Central memory CD4-positive, alpha-beta T cell (primary cell): ENCODE data around the gene GCLM.
A peak's percentile ranks its signal among the peaks of the same experiment; 100 is the strongest.
"Not testable (repeated sequence)": the region's sequence is repeated elsewhere in the genome, so short reads cannot be mapped to it uniquely, and the experiment has no call there.

ENCODE experiments used
- DNase-seq: peaks from one replicate; pipeline ENCODE4 v3.0.0; 2022

GCLM gene

GRCh38 chr1:93882269-93882668, 27.0 kb downstream of the GCLM start:
- no peak for DNase-seq

DNA sequence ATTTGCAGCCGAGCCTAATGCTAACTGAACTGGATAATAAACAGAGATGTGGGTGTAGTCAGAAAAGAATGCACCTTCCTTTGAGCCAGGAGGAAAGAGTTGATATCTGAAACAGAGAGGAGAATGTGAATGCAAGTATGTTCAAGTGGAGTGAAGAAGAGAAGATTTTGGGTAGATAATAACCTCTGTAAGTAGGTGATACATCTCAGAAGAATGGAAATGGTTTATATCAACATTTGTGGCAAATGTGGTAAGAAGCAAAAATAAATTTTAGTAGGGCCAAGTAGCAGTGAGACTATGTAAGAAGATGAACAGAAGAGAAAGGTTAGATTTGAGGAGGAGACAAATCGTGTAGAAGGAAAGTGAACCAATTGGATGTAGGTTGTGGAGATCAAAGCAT, 28.5 kb downstream of the GCLM start:
- no peak for DNase-seq

DNA sequence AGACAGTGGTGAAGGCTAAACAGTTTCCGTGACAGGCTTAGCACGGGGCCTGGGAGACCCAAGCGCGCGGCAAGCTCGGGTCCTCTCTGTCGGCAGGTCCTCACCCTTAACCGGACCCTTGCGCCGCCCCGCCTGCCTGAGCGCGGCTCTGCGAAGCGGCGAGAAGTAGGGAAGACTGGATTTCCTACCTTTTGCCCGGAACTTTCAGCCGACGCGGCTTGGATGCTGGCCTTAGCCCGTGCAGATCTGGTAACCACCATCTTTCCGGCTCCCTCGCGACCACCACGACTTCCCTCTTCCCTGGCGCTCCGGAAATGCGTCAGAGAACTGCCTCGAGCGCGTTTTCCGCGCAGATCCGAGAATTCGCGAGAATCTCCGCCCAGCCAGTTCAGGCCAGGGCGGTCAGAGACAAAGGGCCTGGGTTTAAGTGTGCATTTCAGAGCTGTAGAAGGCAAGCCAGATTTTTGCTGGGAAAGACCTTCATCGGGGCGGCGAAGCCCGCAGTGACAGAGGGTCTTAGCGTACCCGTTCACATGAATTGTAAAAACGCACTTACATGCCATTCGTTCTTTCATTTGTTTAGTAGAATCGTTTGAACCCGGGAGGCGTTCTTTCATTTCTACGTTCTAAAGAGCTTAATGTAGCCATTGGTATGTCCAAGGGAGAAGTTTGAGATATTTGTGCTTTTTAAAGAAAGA, 30.2 kb downstream of the GCLM start, which contains the start of gene DNTTIP2:
Gene DNTTIP2 (minus strand): TSS at position 318 of the 698 bp plus-strand sequence. CDS start 58 bp downstream, at position 260.
- peak; percentile 84 for DNase-seq

DNA sequence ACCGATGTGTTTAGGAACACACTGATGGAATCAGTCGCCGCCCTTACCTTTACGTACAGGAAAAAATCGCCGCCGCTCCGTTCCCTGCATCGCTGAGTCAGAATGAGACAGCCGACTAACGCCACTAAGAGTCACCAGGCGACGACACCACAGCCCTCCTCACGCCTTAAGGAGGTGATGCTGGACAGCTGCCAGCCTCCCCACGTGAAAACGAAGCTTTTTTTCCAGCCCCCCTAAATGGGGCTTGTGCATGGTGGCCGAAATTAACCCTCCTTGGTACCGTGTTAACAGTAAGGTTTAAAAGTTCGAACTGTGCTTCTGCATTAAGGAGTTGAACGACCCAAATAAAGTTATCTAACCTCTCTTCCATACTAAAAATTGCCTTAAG, 30.7 kb downstream of the GCLM start:
- DNase-seq: peak; percentile 40

DNA sequence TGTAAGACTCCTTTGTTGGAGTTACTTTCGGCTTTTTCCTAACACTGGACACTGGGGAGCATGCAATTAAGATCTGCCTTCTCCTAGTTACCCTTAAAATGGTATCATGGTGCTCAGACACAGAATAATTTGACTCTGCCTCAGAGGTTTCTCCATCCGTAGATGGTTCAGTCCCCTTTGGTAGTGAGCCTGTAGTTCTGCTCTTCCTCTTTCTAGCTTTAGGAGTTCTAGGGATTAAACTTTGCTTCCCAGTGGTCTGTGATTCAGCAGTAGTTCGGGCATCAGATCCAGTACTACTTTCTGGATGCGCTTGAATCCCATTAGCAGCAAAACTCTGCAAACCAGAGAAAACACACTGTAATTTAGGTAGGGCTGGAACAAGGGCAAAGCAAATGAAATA, 31.7 kb downstream of the GCLM start:
- no peak for DNase-seq

DNA sequence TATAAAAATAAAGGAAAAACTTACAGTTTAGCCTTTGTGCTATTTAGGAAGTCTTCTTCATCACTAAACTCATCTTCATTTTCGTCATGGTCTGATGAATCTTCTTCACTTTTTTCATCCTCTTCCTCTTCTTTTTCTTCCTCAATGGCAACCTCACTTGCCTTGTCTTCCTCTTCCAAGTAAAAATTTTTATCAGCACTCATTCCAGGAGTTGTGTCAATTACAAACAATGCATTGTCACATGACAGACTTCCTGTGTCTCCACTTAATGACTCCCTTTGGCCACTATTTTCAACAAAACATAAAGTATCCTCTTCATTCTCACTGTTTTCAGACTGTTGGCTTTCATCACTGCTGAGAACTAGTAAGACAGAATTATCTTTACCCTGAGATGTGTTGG, 33.0 kb downstream of the GCLM start:
- DNase-seq: no peak

- peak; percentile 43 for DNase-seq
These were observed 35.1 kb downstream of the GCLM start for GRCh38 chr1:93874025-93874651.

DNA sequence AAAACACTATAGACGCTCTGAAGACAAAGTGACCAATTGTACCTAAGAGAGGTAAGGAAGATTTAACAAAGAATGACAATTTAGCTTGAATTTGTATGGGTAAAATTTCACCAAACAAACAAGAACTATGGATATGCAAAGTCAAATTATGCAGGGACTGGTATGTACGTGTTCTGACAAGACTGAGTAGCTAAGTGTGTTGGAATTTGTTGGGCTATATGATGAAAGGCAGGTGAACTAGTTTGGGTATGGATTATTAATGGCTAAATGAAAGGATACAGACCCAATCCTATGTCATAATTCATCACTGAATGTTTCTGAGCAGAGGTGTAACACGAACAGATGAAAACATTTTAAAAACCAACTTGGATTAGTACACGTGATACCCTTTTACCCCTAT, 37.9 kb downstream of the GCLM start:
- DNase-seq: no peak

DNA sequence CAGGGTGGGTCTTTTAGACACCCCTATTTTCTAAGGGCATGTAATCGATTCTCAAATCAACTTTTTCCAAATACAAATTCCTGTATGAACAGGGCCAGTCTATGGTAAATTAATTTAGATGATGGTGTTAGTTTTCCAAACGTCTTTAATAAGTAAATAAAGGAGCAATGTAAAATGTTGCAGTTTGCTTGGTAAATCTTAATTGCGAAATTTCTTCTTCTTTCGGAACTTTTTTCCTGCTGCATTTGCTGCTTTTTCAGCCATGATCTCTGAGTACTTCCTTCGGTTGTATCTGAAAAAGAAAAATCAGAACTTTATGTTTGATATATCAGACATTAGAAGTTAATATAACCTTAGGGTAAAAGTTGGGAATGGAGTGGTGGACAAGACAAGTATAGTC, 39.6 kb downstream of the GCLM start:
- no peak for DNase-seq

- not testable (repeated sequence) for DNase-seq
These were observed 40.7 kb downstream of the GCLM start for GRCh38 chr1:93868492-93868891.

DNA sequence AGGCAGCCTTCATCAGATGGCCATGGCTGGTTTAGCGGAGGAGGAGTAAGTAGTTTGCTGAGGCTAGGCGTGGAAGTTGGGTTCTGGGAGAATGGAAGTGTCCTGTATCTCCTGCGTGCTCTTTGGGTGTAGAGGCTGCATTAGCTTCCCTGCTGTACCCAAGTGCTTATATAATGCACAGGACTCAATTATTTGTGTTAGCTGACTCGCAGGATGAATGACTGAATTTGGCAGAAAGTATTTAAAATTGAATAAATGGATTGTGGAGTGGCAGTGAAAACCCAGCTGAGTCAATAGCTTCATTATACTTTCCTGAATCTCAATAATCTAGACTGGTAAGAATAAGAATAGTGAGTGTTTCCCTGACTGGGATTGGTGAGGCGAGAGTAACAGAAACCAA, 44.0 kb downstream of the GCLM start:
- DNase-seq: no peak

GRCh38 chr1:93864175-93864574, 45.1 kb downstream of the GCLM start:
- DNase-seq: no peak

- not testable (repeated sequence) for DNase-seq
These were observed 51.6 kb downstream of the GCLM start for GRCh38 chr1:93857653-93858052.

GRCh38 chr1:93855983-93856382, 53.2 kb downstream of the GCLM start:
- not testable (repeated sequence) for DNase-seq

DNA sequence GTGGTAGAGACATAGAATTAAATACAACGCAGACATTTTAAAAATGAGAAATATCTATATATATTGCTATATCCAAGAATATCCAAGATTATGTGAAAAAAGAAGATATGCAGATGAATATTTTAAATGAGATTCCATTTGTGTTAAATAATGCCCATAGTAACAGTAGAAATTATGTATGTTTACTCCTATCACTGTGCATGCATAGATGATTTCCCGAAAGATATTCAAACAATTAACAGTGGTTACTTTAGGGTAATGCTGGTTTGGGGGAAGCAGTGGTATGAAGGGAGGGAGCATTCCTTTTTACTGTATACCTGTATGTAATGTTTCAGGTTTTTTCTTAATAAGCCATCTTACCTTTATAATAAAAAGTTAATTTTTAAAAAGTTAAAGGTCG, 55.3 kb downstream of the GCLM start:
- DNase-seq: no peak

- DNase-seq: no peak
These were observed 57.4 kb downstream of the GCLM start for GRCh38 chr1:93851878-93852277.

- DNase-seq: no peak
These were observed 57.9 kb downstream of the GCLM start for GRCh38 chr1:93851327-93851712.

DNA sequence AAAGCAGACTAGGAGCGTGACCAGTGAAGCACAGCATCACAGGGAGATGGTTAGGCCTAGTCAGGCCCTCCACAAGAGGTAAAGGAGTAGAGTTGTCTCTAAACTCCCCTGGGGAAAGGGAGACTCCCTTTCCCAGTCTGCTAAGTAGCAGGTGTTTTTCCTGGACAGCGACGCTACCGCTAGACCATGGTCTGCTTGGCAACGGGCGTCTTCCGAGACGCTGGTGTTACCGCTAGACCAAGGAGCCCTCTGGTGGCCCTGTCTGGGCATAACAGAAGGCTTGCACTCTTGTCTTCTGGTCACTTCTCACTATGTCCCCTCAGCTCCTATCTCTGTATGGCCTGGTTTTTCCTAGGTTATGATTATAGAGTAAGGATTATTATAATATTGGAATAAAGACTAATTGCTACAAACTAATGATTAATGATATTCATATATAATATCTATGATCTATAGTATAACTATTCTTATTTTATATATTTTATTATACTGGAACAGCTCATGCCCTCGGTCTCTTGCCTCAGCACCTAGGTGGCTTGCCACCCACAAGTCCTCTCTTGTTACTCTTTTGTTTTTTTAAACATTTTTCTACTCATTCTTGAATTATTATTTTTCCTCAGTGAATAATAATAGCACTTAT, 58.4 kb downstream of the GCLM start:
- DNase-seq: peak; percentile 32

DNA sequence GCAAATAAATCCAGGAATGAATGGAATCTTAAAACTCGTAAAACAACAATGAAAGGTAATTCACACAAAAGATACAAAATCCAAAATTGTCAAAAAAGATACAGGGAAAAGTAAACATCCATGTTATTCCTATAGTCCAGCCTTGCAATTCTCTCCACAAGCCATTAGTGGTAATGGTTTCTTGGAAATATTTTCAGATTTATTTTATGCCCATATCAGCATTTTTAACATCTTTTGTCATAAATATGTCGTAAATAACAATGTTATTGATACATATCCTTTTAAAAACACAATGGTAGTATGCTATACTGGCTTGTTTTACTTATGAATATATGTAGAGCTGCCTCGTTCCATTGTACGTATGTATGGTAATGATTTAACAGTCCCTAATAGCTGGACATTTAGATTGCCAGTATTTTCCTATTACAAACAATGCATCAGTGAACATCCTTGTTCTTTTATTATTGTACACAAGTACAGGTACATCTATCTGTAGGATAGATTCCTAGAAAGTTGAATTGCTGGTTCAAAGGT, 60.8 kb downstream of the GCLM start:
- DNase-seq: no peak

GRCh38 chr1:93847811-93848288, 61.4 kb downstream of the GCLM start:
- peak; percentile 72 for DNase-seq

DNA sequence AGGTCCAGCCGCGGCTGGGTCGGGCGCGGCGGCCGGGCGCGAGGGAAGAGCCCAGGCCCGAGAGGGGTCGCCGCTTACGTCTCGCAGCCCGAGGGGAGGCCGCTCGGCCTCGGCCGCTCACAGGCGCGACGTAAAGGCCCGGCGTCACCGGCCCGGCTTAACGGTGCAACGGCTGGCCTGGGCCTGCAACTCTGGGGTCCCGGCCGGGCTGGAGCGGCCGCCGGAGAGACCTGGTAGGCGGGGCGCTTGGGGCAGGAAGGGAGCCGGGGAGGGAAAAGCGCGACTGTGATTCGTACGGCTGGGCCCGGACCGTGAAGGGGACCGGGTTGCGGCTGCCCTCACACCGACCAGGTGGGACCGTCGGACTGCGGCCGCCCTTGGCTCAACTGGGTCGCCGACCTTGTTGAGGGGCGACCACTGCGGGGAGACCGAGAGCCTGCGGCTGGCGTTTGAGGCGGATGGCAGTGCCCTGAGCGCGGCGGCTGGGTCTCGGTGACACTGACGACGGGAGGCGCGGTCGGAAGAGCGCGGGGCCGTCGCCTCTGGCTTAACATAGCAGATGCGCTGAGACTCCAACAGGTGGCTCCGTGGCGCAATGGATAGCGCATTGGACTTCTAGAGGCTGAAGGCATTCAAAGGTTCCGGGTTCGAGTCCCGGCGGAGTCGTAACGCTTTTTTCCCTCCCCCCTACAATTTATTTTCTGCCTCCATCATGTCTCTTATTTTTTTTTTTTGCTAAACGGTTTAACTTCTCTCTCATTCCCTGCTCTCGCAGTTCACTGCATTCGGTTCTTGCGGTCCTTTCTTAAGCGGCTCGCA, 62.0 kb downstream of the GCLM start:
- peak; percentile 91 for DNase-seq

DNA sequence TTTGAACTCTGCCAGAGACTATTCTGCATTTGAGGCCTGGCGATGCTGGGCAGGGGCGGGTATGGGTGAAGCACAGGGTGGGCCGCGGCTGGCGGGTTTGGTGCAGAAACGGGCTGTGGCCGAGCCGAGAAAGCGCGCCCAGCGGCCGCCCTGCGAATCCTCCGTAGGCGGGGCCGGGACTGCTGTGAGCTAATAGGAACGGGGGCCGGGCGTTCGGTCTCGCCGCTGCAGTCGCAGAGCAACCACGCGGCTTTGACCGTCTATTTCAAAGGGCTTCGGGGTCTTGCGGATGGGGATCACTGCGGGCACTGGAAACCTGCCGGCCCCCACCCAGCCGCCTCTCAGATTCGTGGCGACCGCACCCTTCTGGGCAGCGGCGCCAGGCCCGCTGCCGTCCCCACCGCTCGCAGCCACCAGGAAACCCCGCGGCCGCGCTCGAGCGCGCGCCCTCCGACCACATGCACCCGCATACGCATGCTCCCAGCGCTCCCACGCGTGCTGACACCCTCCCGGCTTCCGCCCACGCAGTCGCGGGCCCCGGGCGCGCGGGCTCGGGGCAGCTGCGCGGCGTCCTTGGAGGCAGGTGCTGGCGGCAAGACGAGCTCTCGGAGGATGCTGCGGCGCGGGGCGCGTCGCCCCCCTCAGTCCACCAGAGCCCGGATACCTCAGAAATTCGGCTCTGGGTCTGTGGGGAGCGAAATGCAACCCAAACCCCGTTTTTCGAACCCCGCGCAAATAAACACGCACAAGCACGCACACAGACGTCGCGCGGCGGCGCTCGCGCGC, 62.8 kb downstream of the GCLM start:
- DNase-seq: peak; percentile 86
